ENCODE measurements around the gene TAS2R14. TPM values are rescaled to one million over a fixed set of nuclear protein-coding genes. Genes with fewer than 3 reads are reported as not detected.

TAS2R14 gene, protein sequence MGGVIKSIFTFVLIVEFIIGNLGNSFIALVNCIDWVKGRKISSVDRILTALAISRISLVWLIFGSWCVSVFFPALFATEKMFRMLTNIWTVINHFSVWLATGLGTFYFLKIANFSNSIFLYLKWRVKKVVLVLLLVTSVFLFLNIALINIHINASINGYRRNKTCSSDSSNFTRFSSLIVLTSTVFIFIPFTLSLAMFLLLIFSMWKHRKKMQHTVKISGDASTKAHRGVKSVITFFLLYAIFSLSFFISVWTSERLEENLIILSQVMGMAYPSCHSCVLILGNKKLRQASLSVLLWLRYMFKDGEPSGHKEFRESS
- total RNA-seq (under 1 TPM; 0.30 to 0.68 (median 0.59) TPM), polyA plus RNA-seq (under 1 TPM; 0.18 to 0.85 (median 0.66) TPM)
- long read RNA-seq, donor 1, partial matches to known transcripts, result 0 of 2 reads
- long read RNA-seq, donor 1, other reads (novel, unspliced or antisense), result 2 of 2 reads
- long read RNA-seq, donor 2, partial matches to known transcripts, result 0 of 11 reads
- long read RNA-seq, donor 2, other reads (novel, unspliced or antisense), result 10 of 11 reads

DNA sequence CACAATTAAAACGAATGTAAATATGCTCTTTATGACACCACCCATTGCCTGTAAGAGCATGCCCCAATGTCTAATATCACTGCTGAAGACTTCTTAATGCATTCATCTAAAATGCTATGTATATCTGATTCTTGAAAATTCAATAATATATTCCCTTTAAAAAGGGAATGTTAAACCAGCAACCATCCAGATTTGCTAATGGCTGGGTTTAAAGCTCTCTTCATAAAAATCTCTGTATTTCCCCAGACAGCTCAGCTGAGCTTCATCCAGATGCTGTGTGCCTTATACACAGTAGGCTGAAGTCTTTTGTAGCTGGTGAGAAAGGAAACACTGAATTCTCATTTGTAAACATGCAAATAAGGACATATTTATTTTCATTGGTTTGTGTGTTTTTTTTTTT is at the start of gene TAS2R14:
Gene TAS2R14 (minus strand): TSS at position 101 of the 400 bp plus-strand sequence. CDS start 56 bp downstream, at position 45.
- H3K27me3 ChIP-seq (ENCODE audit: insufficient read depth in 3 of 3, low read length in 2 of 3), result no peaks in the 10 kb centered on the region
- H3K27ac ChIP-seq, result no peak within 1 kb of the TSS
- 84 to 89% (median 85%) methylated on average over 1 of the region's 1 CpG for WGBS, 3 donors
- H3K4me3 ChIP-seq, result no peak within 1 kb of the TSS
- TF ChIP-seq, protein P1, sequence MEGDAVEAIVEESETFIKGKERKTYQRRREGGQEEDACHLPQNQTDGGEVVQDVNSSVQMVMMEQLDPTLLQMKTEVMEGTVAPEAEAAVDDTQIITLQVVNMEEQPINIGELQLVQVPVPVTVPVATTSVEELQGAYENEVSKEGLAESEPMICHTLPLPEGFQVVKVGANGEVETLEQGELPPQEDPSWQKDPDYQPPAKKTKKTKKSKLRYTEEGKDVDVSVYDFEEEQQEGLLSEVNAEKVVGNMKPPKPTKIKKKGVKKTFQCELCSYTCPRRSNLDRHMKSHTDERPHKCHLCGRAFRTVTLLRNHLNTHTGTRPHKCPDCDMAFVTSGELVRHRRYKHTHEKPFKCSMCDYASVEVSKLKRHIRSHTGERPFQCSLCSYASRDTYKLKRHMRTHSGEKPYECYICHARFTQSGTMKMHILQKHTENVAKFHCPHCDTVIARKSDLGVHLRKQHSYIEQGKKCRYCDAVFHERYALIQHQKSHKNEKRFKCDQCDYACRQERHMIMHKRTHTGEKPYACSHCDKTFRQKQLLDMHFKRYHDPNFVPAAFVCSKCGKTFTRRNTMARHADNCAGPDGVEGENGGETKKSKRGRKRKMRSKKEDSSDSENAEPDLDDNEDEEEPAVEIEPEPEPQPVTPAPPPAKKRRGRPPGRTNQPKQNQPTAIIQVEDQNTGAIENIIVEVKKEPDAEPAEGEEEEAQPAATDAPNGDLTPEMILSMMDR (IDR thresholded peaks at IDR 0.05), result no peak
- DNase-seq, result no peak
- intact Hi-C loops (cut with DNase I), result no loop called here
- H3K4me1 ChIP-seq, result no peaks in the 10 kb centered on the region
- H3K9me3 ChIP-seq, result no peaks in the 10 kb centered on the region
- H3K36me3 ChIP-seq (ENCODE audit: insufficient read depth in 1 of 2, low read depth in 1 of 2), result no peaks in the 10 kb centered on the region
- ATAC-seq, result no peak

DNA sequence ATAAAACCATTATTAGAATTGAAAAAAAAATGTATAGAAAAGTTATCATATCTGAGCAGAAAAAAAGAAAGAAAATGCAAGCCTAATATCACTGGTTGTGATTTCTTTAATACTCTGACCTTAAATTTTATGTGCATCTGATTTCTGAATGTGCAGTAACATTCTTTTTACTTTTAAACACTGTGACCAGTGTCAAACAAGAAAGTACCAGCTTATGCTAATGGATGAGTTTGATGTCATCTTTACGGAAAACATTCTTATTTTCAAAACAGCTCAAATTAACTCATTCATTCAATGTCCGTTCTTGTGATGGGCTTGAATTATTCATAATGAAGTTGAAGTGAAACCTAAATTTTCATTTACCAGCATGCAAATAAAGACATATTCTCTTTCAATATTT is 47.7 kb upstream of the TAS2R14 start, which contains the start of gene TAS2R50:
Gene TAS2R50 (minus strand): TSS at position 101 of the 400 bp plus-strand sequence. CDS start 52 bp downstream, at position 49.
- H3K36me3 ChIP-seq (ENCODE audit: insufficient read depth in 1 of 2, low read depth in 1 of 2), result no peaks in the 10 kb centered on the region
- H3K27me3 ChIP-seq (ENCODE audit: insufficient read depth in 3 of 3, low read length in 2 of 3), result no peaks in the 10 kb centered on the region
- intact Hi-C loops (cut with DNase I), result no loop called here
- DNase-seq (no peak), ATAC-seq (no peak)
- no peak within 1 kb of the TSS for H3K27ac ChIP-seq
- TF ChIP-seq, protein P1 (IDR thresholded peaks at IDR 0.05), result no peak
- H3K4me3 ChIP-seq, result no peak within 1 kb of the TSS
- H3K4me1 ChIP-seq, result no peaks in the 10 kb centered on the region
- 43 to 70% (median 49%) methylated on average over 2 of the region's 2 CpGs for WGBS, 3 donors
- H3K9me3 ChIP-seq, result peaks cover 9% of the 10 kb centered on the region

DNA sequence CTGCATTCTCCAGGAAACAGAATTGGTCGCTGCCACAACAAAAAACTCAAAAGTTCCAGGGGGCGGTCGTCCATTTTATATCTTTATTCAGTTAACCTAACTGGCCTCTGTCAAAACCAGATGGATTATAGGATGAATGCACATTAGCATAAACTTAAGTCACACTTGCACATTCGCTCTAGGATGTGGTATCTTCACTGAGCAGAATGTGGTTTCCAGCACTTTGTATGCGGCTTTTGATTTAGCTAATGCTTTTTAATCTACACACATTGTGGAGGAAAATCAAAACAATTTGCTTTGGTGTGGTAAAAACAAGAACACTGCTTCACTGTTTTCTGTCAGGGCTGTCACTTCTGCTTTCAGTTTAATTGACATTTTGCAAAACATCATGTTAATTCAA is 43.2 kb upstream of the TAS2R14 start:
- no peaks in the 10 kb centered on the region for H3K36me3 ChIP-seq (ENCODE audit: insufficient read depth in 1 of 2, low read depth in 1 of 2)
- H3K27ac ChIP-seq, result no peak overlapping the region
- ATAC-seq (no peak), DNase-seq (no peak)
- 90 to 98% (median 93%) methylated on average over 5 of the region's 5 CpGs for WGBS, 3 donors
- H3K4me1 ChIP-seq, result no peaks in the 10 kb centered on the region
- H3K27me3 ChIP-seq (ENCODE audit: insufficient read depth in 3 of 3, low read length in 2 of 3), result no peaks in the 10 kb centered on the region
- intact Hi-C loops (cut with DNase I), result no loop called here
- TF ChIP-seq, protein P1 (IDR thresholded peaks at IDR 0.05), result no peak
- H3K4me3 ChIP-seq, result no peak overlapping the region
- H3K9me3 ChIP-seq, result no peaks in the 10 kb centered on the region

DNA sequence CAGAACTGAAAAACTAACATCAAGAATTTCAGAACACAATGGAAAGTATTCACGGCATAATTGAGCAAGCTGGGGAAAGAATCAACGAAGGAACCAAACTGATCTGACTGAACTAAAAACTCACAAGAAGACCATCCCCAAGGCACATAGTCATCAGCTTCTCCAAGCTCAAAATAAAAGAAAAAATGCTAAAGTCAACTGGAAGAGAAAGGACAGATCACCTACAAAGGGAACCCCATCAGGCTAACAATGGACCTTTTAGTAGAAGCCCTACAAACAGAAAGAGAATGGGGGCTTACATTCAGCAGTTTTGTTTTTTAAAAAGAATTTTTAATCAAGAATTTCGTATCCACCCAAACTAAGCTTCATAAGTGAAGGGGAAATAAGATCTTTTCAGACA is 35.9 kb upstream of the TAS2R14 start:
- Histone ChIP-seq H3K4me3 (no peak overlapping the region), H3K36me3 (ENCODE audit: insufficient read depth in 1 of 2, low read depth in 1 of 2) (no peaks in the 10 kb centered on the region), H3K4me1 (no peaks in the 10 kb centered on the region), H3K27ac (no peak overlapping the region), H3K9me3 (no peaks in the 10 kb centered on the region), H3K27me3 (ENCODE audit: insufficient read depth in 3 of 3, low read length in 2 of 3) (no peaks in the 10 kb centered on the region)
- intact Hi-C loops (cut with DNase I), result no loop called here
- WGBS, 3 donors, result 81 to 85% (median 85%) methylated on average over 3 of the region's 3 CpGs
- TF ChIP-seq, protein P1 (IDR thresholded peaks at IDR 0.05), result no peak
- ATAC-seq (no peak), DNase-seq (no peak)
